HG02759 (cell line): ENCODE measurements around the gene MFSD2B.

Experiments
- ATAC-seq: cut with Tn5 transposase; IDR thresholded peaks from one replicate; pipeline ENCODE4 v1.9.1; 2021; ENCODE audit warnings: mild to moderate bottlenecking, moderate library complexity; ENCODE audit not compliant: unreplicated experiment

The MFSD2B gene

GRCh38 chr2:24049485-24050021 lies 39.7 kb downstream of the MFSD2B start, which contains the start of gene FKBP1B:
Gene FKBP1B (plus strand): TSS chr2:24049741. CDS start chr2:24049850, 109 bp downstream.
- no peak for ATAC-seq

- no peak for ATAC-seq
Observed at GRCh38 chr2:24050041-24050979, 40.4 kb downstream of the MFSD2B start.

- no peak for ATAC-seq
Observed at GRCh38 chr2:24051833-24052232, 41.9 kb downstream of the MFSD2B start.

- ATAC-seq = no peak
Observed at GRCh38 chr2:24052951-24053350, 43.1 kb downstream of the MFSD2B start.

GRCh38 chr2:24054366-24055010 lies 44.6 kb downstream of the MFSD2B start:
- ATAC-seq = no peak

GRCh38 chr2:24055750-24056149 lies 45.9 kb downstream of the MFSD2B start:
- no peak for ATAC-seq

GRCh38 chr2:24058564-24059271 lies 48.8 kb downstream of the MFSD2B start:
- no peak for ATAC-seq

- ATAC-seq = no peak
Observed at GRCh38 chr2:24065341-24065740, 55.5 kb downstream of the MFSD2B start.

- ATAC-seq = no peak
Observed at GRCh38 chr2:24072259-24072658, 62.4 kb downstream of the MFSD2B start.

GRCh38 chr2:24073816-24074215 lies 63.9 kb downstream of the MFSD2B start:
- no peak for ATAC-seq

GRCh38 chr2:24075259-24075658 lies 65.4 kb downstream of the MFSD2B start:
- no peak for ATAC-seq
